ENCODE data around the gene AACS. TPM values are rescaled to one million over a fixed set of nuclear protein-coding genes. Genes with fewer than 3 reads are reported as not detected.
"Not testable (repeated sequence)": the region's sequence is repeated elsewhere in the genome, so short reads cannot be mapped to it uniquely, and the experiment has no call there.

Gene AACS
- total RNA-seq, 1 experiment from 2014 or later: 54.0 TPM

GRCh38 chr12:125140279-125141209, 75.3 kb downstream of the AACS start (continued):
- no peak for TF ChIP-seq ATF2 (CRISPR knock-in tag; IDR thresholded peaks at IDR 0.05; ENCODE audit: borderline replicate concordance, low read depth)
- TF ChIP-seq SMAD3 (CRISPR knock-in tag; IDR thresholded peaks at IDR 0.05; ENCODE audit: borderline replicate concordance): no peak
- no peak for TF ChIP-seq SOX15 (CRISPR knock-in tag; IDR thresholded peaks at IDR 0.05)

- POLR2A ChIA-PET: interaction anchor here (0.7 kb wide), 1 partner anchor 953 kb away, joined by 5 read pairs; no protein-coding TSS in a partner anchor
- CTCF ChIA-PET; DNase-seq (ENCODE audit: low spot score); H3K9me3 Mint-ChIP-seq; H3K27ac Mint-ChIP-seq; H3K27me3 Mint-ChIP-seq (ENCODE audit: low read depth); H3K4me3 Mint-ChIP-seq; H3K36me3 Mint-ChIP-seq; ATAC-seq: not testable (repeated sequence)
- H3K4me1 Mint-ChIP-seq: peaks cover 24% of the 10 kb centered on the region
Observed at GRCh38 chr12:125141210-125141573, 76.0 kb downstream of the AACS start.

- no peak for ATAC-seq
- Mint-ChIP-seq H3K27me3 (ENCODE audit: low read depth) (no peaks in the 10 kb centered on the region), H3K27ac (peak overlapping the region; percentile 44; the same call in 1 of the 2 replicates), H3K4me3 (no peak overlapping the region), H3K36me3 (no peaks in the 10 kb centered on the region), H3K4me1 (peaks cover 23% of the 10 kb centered on the region), H3K9me3 (no peaks in the 10 kb centered on the region)
- no peak for DNase-seq (ENCODE audit: low spot score)
- ChIA-PET CTCF (no interaction called here), POLR2A (no interaction called here)
- TF ChIP-seq ESRRA (CRISPR knock-in tag; IDR thresholded peaks at IDR 0.05; ENCODE audit: borderline replicate concordance) (no peak), USF1 (CRISPR knock-in tag; IDR thresholded peaks at IDR 0.05) (no peak), ZNF671 (CRISPR knock-in tag; IDR thresholded peaks at IDR 0.05) (no peak), PRRX2 (CRISPR knock-in tag; IDR thresholded peaks at IDR 0.05) (no peak), ZNF423 (CRISPR knock-in tag; IDR thresholded peaks at IDR 0.05) (no peak), ZNF232 (CRISPR knock-in tag; IDR thresholded peaks at IDR 0.05) (no peak), CDX4 (CRISPR knock-in tag; IDR thresholded peaks at IDR 0.05; ENCODE audit: borderline replicate concordance) (no peak)
Observed at GRCh38 chr12:125142601-125143000, 77.4 kb downstream of the AACS start.

- ATAC-seq: peak; percentile 36
- H3K9me3 Mint-ChIP-seq: no peaks in the 10 kb centered on the region
- TF ChIP-seq KAT7 (CRISPR knock-in tag; IDR thresholded peaks at IDR 0.05; ENCODE audit: borderline replicate concordance) (no peak), ARID4B (CRISPR knock-in tag; IDR thresholded peaks at IDR 0.05; ENCODE audit: borderline replicate concordance) (no peak), ZNF219 (CRISPR knock-in tag; IDR thresholded peaks at IDR 0.05; ENCODE audit: borderline replicate concordance) (no peak), AR (CRISPR knock-in tag; IDR thresholded peaks at IDR 0.05) (no peak), NFE2L1 (CRISPR knock-in tag; IDR thresholded peaks at IDR 0.05) (no peak), ESRRA (CRISPR knock-in tag; IDR thresholded peaks at IDR 0.05; ENCODE audit: borderline replicate concordance) (no peak)
- no peaks in the 10 kb centered on the region for H3K36me3 Mint-ChIP-seq
- ChIA-PET POLR2A (no interaction called here), CTCF (interaction anchor here (0.5 kb wide), 1 partner anchor 43 kb away, joined by 3 read pairs; the partner anchor contains the start of gene TMEM132B)
- H3K4me1 Mint-ChIP-seq: peaks cover 21% of the 10 kb centered on the region
- no peak overlapping the region for H3K27ac Mint-ChIP-seq
- no peak for DNase-seq (ENCODE audit: low spot score)
- no peak overlapping the region for H3K4me3 Mint-ChIP-seq
- H3K27me3 Mint-ChIP-seq (ENCODE audit: low read depth): no peaks in the 10 kb centered on the region
Observed at GRCh38 chr12:125143491-125143890, 78.3 kb downstream of the AACS start.

Data from WTC11 (cell line).